ENCODE measurements around the gene EIF4G3. TPM values are rescaled to one million over a fixed set of nuclear protein-coding genes. Genes with fewer than 3 reads are reported as not detected.
"Not testable (repeated sequence)": the region's sequence is repeated elsewhere in the genome, so short reads cannot be mapped to it uniquely, and the experiment has no call there.

EIF4G3 gene
- 10 to 100 TPM; 46.6 to 70.3 (median 63.5) TPM for polyA plus RNA-seq (ENCODE audit: insufficient read depth in 1 of 5, insufficient read length in 5 of 5, low replicate concordance in 1 of 5)
- long read RNA-seq, donor 1, partial matches to known transcripts, result 8 of 8 reads
- long read RNA-seq, donor 1, other reads (novel, unspliced or antisense), result 0 of 8 reads
- long read RNA-seq, donor 2, partial matches to known transcripts, result 6 of 7 reads
- long read RNA-seq, donor 2, other reads (novel, unspliced or antisense), result 0 of 7 reads
- long read RNA-seq, donor 3, partial matches to known transcripts, result 6 of 6 reads
- long read RNA-seq, donor 3, other reads (novel, unspliced or antisense), result 0 of 6 reads
- long read RNA-seq, donor 4, result 0 reads
- long read RNA-seq, donor 5, partial matches to known transcripts, result 22 of 22 reads
- long read RNA-seq, donor 5, other reads (novel, unspliced or antisense), result 0 of 22 reads
- long read RNA-seq, donor 6, partial matches to known transcripts, result 6 of 6 reads
- long read RNA-seq, donor 6, other reads (novel, unspliced or antisense), result 0 of 6 reads
- long read RNA-seq, donor 7, partial matches to known transcripts, result 12 of 12 reads
- long read RNA-seq, donor 7, other reads (novel, unspliced or antisense), result 0 of 12 reads
- long read RNA-seq, donor 8, result 0 reads

GRCh38 chr1:21176586-21177555 lies at the start of gene EIF4G3:
Gene EIF4G3 (minus strand): TSS chr1:21176897. CDS start chr1:21002742, 174,155 bp downstream.
- DNase-seq, result peak; percentile 99

GRCh38 chr1:21225065-21225464 lies 48.4 kb upstream of the EIF4G3 start:
- DNase-seq, result no peak

GRCh38 chr1:21220815-21221214 lies 44.1 kb upstream of the EIF4G3 start:
- no peak for DNase-seq

- no peak for DNase-seq
Measured at GRCh38 chr1:21219674-21220073, 43.0 kb upstream of the EIF4G3 start.

GRCh38 chr1:21217812-21218596 lies 41.3 kb upstream of the EIF4G3 start:
- no peak for DNase-seq

- no peak for DNase-seq
Measured at GRCh38 chr1:21216835-21217811, 40.4 kb upstream of the EIF4G3 start.

GRCh38 chr1:21212126-21212525 lies 35.4 kb upstream of the EIF4G3 start:
- DNase-seq, result no peak

GRCh38 chr1:21208137-21208700 lies 31.5 kb upstream of the EIF4G3 start:
- DNase-seq, result not testable (repeated sequence)

- DNase-seq, result no peak
Measured at GRCh38 chr1:21206117-21206516, 29.4 kb upstream of the EIF4G3 start.

GRCh38 chr1:21205416-21205815 lies 28.7 kb upstream of the EIF4G3 start:
- no peak for DNase-seq

- DNase-seq, result no peak
Measured at GRCh38 chr1:21201650-21202049, 25.0 kb upstream of the EIF4G3 start.

GRCh38 chr1:21201238-21201637 lies 24.5 kb upstream of the EIF4G3 start:
- DNase-seq, result not testable (repeated sequence)

GRCh38 chr1:21200767-21201166 lies 24.1 kb upstream of the EIF4G3 start:
- DNase-seq, result no peak

- DNase-seq, result no peak
Measured at GRCh38 chr1:21198929-21199328, 22.2 kb upstream of the EIF4G3 start.

- no peak for DNase-seq
Measured at GRCh38 chr1:21192871-21193270, 16.2 kb upstream of the EIF4G3 start.

GRCh38 chr1:21192284-21192683 lies 15.6 kb upstream of the EIF4G3 start:
- no peak for DNase-seq

- not testable (repeated sequence) for DNase-seq
Measured at GRCh38 chr1:21190771-21191170, 14.1 kb upstream of the EIF4G3 start.

GRCh38 chr1:21189906-21190500 lies 13.3 kb upstream of the EIF4G3 start:
- no peak for DNase-seq

GRCh38 chr1:21189421-21189820 lies 12.7 kb upstream of the EIF4G3 start:
- no peak for DNase-seq
